EH (cell line): ENCODE results near the gene ZNF831.
A peak's percentile ranks its signal among the peaks of the same experiment; 100 is the strongest.

Source experiments
- DNase-seq: peaks from one replicate; pipeline ENCODE4 v3.0.0-alpha.2; 2015; ENCODE audit warnings: low read depth

ZNF831 gene

DNA sequence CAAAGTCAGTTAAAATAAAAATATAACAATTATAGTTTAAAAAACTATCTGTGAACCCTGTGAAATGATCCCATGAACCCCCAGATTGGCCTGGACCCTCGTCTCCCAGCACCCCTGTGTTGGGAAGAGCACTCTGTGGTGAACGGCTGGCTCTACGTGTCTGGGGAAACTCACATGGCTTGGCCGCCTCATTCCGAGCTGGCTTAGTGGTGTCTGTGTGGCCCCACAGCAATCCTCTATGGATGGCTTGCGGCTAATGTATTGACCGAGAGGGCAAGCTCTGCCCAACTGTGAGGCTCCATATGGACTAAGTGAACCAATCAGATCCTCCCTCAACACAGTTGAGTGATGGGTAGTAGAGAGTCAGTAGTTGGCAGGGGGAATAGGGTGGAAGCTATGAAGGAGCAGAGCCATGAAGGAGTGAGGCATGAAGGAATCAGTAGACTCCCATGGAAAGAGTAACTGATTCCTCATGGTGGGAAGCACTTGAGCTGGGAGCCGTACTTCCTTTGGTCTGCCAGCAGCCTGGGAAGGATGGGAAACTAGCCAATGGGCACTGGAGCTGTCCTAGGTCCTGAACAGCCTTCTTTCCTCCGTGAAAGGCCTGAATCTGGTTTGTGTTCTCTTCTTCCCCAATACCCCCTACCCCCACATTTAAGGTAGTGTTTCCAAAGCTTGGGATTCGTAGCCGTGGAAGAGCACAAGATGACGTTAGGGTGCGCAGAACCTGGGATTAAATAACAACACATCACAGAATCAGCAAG, 21.6 kb upstream of the ZNF831 start:
- peak; percentile 35 for DNase-seq

DNA sequence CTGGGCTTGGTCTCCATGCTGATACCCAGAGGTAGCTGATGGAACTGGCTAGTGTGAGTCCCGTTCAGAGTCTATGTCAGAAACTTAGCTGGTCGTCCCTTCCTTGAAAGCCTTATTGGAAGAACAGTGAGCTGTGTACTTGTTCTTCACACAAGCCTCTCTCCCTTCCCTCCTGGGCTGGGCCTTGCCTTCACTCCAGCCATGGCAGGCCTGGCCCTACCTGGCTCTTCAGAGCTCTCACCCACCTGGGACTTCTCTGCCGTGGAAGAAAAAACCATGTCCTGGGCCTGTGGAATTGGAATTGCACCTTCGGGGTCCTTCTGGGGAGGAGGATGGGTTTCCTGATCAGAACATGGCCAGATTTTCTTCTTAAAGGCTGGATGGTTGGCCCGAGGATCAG, 20.3 kb upstream of the ZNF831 start:
- no peak for DNase-seq

GRCh38 chr20:59144179-59144830, 19.3 kb upstream of the ZNF831 start:
- DNase-seq: no peak

GRCh38 chr20:59144831-59145196, 18.8 kb upstream of the ZNF831 start:
- no peak for DNase-seq

GRCh38 chr20:59145247-59145923, 18.2 kb upstream of the ZNF831 start:
- DNase-seq: no peak

GRCh38 chr20:59145924-59146779, 17.5 kb upstream of the ZNF831 start:
- DNase-seq: no peak

DNA sequence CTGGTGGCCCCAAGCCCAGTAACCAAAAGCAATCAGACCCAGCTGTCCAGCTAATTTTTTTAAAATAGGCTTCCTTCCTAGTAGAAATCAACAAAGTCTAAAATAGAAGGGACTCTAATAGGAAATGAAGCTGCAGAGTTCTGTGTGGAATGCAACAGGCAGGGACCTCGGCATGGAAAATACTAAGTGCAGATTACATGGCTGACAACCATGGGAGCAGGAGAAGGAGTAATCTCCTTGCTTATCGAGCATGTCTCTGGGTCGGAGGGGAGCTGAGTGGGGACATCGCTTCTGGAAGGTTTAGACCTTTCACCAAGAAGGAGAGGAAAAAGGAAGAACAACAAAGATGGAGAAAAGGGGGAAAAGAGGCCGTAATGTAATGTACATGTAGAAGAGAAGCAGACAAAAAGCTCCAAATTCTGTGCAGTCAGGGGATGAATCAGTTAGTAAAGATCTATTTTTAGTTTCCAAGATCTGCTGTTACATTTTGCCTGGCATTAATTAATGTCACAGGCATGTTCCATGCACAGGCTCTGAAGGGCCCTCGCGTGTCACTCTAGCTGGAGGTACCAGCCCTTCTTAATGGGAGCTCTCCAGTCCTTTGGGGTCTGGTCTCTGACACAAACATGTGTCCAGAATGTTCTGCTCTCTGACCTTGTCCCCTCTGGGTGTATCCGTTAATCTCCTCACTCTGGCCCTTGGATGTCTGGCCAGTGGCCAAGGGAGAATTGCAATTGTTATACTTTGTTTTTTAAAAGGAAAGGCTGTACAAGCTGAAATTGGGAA, 16.6 kb upstream of the ZNF831 start:
- no peak for DNase-seq

DNA sequence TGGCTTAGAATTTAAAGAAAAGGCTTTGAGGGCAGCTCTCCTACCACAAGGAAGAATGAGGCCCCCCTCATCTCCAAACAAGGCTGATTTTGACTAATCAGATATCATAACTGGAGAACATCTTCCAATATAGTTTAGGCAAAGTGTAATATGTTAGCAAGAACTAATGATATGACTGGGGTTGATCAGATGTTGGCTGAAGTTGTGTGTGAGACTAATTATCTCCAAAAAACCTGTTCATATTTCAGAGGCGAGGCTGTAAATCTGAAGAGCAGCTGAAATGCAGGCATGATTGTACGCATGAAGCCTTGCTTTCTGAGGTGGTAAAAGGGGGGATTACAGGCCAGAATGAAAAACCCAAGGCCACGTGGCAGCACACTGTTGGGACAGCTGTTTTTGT, 16.0 kb upstream of the ZNF831 start:
- no peak for DNase-seq

GRCh38 chr20:59148701-59149493, 14.7 kb upstream of the ZNF831 start:
- DNase-seq: no peak

DNA sequence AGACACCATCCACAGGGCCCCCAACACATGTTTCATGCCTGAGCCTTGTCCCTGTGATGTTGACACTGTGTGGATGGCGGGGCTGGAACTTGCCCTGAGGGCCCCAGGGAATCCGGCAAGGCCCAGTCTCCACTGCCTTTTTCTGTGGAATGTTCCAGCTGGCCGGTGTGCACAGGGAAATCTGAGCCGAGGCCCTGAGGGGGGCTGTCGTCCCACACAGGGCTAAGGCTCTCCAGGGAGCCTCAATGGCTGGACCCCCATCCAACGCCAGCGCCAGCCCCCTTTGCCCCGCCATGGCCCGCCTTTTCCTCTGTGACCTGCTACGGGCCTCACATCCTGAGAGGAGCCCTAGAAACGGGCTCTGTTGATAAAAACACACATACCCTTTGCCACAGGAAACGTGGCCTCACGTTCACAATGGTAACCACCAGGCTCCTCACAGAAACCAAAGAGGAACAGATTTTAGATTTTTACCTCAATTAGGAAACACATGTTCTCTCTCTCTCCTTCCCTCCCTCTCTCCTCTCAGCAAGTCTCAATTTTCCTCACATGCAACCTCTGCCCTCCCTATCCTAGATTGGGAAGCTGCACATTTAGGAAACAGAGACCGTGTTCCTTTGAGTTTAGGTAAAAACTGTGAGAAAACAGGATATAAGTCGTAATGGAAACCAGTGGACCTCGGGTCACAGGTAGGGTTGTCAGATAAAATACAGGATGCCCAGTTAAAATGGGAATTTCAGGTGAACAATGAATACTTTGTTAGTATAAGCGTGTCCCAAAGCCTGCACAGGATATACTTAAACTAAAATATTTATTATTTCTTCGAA, 13.7 kb upstream of the ZNF831 start:
- no peak for DNase-seq

- no peak for DNase-seq
Observed at GRCh38 chr20:59150821-59151251, 12.8 kb upstream of the ZNF831 start.

GRCh38 chr20:59151391-59151790, 12.2 kb upstream of the ZNF831 start:
- no peak for DNase-seq

GRCh38 chr20:59151820-59152219, 11.8 kb upstream of the ZNF831 start:
- DNase-seq: no peak

DNA sequence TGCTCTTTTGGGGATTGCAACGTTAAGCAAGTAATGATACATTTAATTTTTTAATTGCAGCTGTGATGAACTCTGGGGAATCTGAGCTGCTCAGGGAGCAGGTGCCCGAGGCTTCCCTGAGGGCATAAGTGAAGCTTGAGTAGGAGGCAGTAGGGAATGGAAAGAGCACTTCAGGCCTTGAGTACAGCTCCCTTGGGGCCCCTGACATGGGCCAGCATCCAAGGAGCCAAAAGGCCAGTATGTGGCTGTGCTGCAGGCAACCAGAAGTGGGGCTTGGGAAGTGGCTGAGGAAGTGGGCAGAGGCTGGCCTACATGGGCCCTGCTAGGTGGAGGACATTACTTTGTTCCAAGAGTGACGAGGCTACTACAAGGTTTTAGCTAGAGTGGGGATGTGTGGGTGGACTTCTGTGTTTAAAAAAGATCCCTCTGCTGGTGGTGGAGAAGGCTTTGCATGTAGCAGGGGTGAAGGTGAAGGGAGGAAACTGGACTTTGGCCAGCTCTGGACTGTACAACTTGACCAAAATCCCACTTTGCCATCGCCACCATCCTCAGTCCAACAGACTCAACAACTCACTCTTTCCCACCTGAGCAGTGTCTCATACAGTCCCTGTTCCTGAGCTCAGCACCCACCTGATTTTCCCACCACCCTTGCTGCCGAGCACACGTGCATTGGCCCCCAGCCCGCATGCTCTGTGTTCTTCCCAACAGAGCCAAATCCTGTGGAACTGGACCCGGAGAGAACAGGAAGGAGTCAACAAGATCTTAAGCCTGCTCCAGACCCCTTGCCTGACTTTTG, 10.9 kb upstream of the ZNF831 start:
- no peak for DNase-seq

- no peak for DNase-seq
Observed at GRCh38 chr20:59153355-59153681, 10.3 kb upstream of the ZNF831 start.

DNA sequence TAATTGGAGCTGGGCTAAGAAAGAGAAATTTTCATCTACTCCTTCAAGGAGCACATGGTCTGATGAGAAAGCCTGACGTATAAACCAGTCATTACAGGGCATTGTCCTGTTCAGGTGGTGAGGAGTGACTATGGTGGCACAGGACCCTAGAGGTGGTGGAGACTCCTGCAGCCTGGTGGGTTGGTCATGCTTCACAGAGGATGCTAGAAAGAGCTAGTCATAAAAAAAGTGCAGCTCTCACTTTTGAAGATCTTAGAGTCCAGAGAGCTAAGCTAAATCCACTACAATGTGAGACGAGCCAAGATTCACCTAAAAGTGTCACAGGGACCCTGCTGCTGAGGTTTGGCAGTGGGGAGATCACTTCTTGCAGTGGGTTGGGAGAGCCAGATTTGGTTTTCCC, 9.8 kb upstream of the ZNF831 start:
- no peak for DNase-seq

- DNase-seq: no peak
Observed at GRCh38 chr20:59154317-59155013, 9.2 kb upstream of the ZNF831 start.

GRCh38 chr20:59157064-59157463, 6.6 kb upstream of the ZNF831 start:
- DNase-seq: no peak
